Cardiac fibroblast (primary cell): ENCODE measurements around the gene LINGO1.

Experiments used
- DNase-seq, 2 donors: peaks; one replicate each; pipeline versions ENCODE4 v3.0.0 to v3.0.0-alpha.2; 2010; ENCODE audit warnings: low read depth in 2 of 2
- H3K4me3 ChIP-seq, 2 donors: replicated peaks in 1 of 2; 1 replicate in 1 of 2; 2 replicates in 1 of 2; pipeline ENCODE4 v1.5.1; 2011; ENCODE audit warnings: low read depth in 2 of 2, low read length in 2 of 2, mild to moderate bottlenecking in 2 of 2, moderate library complexity in 1 of 2
- TF ChIP-seq, protein P1 (sequence below): IDR thresholded peaks from one replicate; pipeline ENCODE4 v1.5.1; 2011; ENCODE audit warnings: low read depth, mild to moderate bottlenecking, low read length, inconsistent platforms

The LINGO1 gene

GRCh38 chr15:77619883-77620282 is 12.8 kb downstream of the LINGO1 start:
- TF ChIP-seq, protein P1, sequence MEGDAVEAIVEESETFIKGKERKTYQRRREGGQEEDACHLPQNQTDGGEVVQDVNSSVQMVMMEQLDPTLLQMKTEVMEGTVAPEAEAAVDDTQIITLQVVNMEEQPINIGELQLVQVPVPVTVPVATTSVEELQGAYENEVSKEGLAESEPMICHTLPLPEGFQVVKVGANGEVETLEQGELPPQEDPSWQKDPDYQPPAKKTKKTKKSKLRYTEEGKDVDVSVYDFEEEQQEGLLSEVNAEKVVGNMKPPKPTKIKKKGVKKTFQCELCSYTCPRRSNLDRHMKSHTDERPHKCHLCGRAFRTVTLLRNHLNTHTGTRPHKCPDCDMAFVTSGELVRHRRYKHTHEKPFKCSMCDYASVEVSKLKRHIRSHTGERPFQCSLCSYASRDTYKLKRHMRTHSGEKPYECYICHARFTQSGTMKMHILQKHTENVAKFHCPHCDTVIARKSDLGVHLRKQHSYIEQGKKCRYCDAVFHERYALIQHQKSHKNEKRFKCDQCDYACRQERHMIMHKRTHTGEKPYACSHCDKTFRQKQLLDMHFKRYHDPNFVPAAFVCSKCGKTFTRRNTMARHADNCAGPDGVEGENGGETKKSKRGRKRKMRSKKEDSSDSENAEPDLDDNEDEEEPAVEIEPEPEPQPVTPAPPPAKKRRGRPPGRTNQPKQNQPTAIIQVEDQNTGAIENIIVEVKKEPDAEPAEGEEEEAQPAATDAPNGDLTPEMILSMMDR = no peak
- no peak for DNase-seq
- no peak overlapping the region for H3K4me3 ChIP-seq

- TF ChIP-seq, protein P1 = peak; percentile 39
- no peak overlapping the region for H3K4me3 ChIP-seq
- DNase-seq = no peak
These were observed 15.1 kb downstream of the LINGO1 start for GRCh38 chr15:77617476-77618230.

DNA sequence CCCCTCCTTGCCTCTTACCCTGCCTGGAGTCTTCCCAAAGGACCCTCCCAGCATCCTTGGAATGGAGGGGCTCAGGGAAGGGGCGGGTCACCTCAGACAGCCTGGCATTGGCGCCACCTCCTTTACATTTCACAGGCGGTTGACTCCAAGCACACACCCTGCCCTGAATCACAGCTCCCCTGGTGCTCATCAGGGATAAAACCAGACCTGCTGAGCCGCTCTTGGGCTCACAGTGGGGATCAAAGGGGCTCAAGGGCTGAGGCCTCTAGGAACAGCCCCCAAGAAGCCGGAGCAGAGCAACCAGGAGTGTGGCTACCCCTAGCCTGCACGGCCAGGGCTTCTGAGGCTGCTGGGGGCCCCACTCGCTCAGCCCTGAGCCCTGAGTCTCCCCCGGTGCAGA is 16.6 kb downstream of the LINGO1 start:
- no peak for DNase-seq
- H3K4me3 ChIP-seq = no peak overlapping the region
- TF ChIP-seq, protein P1 = no peak

- no peak for DNase-seq
- TF ChIP-seq, protein P1 = no peak
- H3K4me3 ChIP-seq = no peak overlapping the region
These were observed 17.2 kb downstream of the LINGO1 start for GRCh38 chr15:77615472-77615871.

GRCh38 chr15:77614251-77614806 is 18.4 kb downstream of the LINGO1 start:
- no peak overlapping the region for H3K4me3 ChIP-seq
- DNase-seq = no peak
- TF ChIP-seq, protein P1 = no peak

DNA sequence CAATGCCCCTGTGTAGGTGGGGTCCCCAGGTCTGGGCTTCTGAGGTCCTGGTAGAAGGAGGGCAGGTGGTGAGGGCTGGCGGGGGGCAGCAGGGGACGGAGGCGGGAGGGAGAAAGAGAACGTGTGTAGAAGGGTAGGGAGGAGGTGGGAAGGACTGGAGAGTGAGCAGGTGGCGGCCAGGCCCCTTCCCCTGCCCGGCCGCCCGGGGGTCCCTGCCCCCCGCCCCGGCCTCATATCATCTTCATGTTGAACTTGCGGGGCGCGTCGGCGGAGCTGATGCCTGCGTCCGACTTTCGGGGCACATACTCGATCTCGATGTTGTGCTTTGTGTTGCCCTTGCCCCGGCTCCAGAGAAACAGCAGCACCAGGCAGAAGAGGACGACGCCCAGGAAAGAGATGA is 18.9 kb downstream of the LINGO1 start:
- DNase-seq = no peak
- TF ChIP-seq, protein P1 = no peak
- H3K4me3 ChIP-seq = no peak overlapping the region
